DOHH2 (cell line): Measurements from ENCODE around the gene PLXNA2.

Experiments used
- CTCF ChIP-seq: fragments of 200-600 bp; sonication (generic); IDR thresholded peaks from one replicate; pipeline ENCODE4 v1.5.1; 2014; ENCODE audit warnings: antibody characterized with exemption, mild to moderate bottlenecking, low read depth, low read length; ENCODE audit not compliant: poor library complexity, severe bottlenecking
- EZH2phosphoT487 ChIP-seq: fragments of 200-600 bp; sonication (generic); IDR thresholded peaks from 2 replicates; pipeline ENCODE4 v1.6.1; 2017; ENCODE audit warnings: borderline replicate concordance, mild to moderate bottlenecking, antibody characterized with exemption, low read length, moderate library complexity, mixed read lengths

- TF ChIP-seq CTCF (no peak), EZH2phosphoT487 (no peak)
Observed at GRCh38 chr1:208120431-208120790, 123.8 kb downstream of the PLXNA2 start.
